GM12872 (cell line): ENCODE results near the gene OOSP4B.

ENCODE experiments used
- CTCF ChIP-seq: IDR thresholded peaks from 3 replicates; pipeline ENCODE4 v1.5.1; 2011; ENCODE audit warnings: low read depth, mild to moderate bottlenecking, low read length, moderate library complexity; ENCODE audit not compliant: insufficient read depth

OOSP4B gene

GRCh38 chr11:60029015-60029632 lies 12.1 kb downstream of the OOSP4B start:
- TF ChIP-seq CTCF: no peak

- no peak for TF ChIP-seq CTCF
These were observed 23.1 kb downstream of the OOSP4B start, which contains the start of gene OOSP2 for GRCh38 chr11:60040109-60040508. OOSP2 (plus strand) TSS chr11:60040409; CDS start chr11:60040460, 51 bp downstream.

GRCh38 chr11:60056349-60056969 lies 39.5 kb downstream of the OOSP4B start, which contains the start of gene MS4A3:
MS4A3 (plus strand) TSS chr11:60056665; CDS start chr11:60061161, 4,496 bp downstream.
- TF ChIP-seq CTCF: no peak

GRCh38 chr11:60059052-60059451 lies 42.1 kb downstream of the OOSP4B start:
- no peak for TF ChIP-seq CTCF

DNA sequence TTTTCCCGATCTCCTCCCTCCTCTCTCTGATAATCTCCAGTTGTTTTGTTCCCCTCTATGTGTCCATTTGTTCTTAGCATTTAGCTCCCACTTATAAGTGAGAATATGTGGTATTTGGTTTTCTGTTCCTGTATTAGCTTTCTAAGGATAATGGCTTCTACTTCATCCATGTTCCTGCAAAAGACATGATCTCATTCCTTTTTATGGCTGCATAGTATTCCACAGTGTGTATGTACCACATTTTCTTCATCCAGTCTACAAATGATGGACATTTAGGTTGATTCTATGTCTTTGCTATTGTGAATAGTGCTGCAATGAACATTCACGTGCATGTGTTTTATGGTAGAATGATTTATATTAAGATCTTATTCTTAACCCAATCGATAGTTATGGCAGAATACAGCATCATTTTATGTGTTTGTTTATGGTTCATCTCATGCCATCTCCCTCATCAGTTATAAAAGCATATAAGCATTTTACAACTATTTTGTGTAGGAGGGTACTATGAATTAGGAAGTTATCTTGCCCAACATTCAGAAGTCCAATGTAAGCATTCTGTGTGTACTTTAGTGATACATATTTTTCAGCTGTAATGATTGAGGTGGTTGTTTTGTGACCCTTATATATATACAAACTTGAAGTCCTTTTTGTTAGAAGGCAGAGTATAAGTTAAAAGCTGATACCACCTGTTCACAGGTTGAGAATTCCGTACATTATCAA lies 42.7 kb downstream of the OOSP4B start:
- no peak for TF ChIP-seq CTCF

DNA sequence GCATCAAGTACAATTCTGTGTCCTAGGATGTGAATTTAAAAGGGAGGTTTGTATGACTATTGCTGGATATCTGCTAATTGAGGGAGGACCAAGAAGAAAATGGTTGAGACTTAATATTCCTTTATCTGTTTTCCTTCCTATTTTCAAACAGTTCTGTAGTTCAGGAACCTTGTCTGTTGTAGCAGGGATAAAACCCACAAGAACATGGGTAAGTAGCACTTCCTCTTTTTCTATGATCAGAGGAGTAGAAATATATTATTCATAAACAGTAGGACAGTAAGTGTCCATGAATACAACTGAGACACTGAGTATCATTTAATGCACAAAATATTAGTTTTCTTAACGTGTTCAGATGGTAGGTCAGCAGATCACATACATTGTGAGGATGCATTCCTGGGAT lies 47.1 kb downstream of the OOSP4B start:
- no peak for TF ChIP-seq CTCF

GRCh38 chr11:60065801-60066200 lies 48.8 kb downstream of the OOSP4B start:
- no peak for TF ChIP-seq CTCF
